ENCODE results near the gene CEP128.
A peak's percentile ranks its signal among the peaks of the same experiment; 100 is the strongest.

The CEP128 gene

DNA sequence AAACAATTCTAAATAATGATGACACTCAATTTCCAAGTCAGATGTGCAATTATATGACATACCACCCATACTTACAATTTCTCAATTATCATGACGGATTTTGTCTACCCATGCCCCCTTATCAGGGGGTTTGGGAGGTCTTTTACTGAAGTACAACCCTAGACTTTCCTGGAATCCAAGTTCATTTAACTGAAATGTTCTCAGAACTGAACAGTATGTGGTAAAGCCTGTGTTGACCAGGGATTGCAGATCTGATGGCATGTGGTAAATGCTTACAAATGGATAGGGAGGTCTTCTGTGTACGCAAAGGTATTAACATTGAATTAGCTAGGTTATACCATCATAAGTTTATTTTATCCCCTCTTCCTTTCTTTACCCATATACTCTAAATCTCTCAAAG lies 281.8 kb downstream of the CEP128 start:
- FAIRE-seq, result no peak

DNA sequence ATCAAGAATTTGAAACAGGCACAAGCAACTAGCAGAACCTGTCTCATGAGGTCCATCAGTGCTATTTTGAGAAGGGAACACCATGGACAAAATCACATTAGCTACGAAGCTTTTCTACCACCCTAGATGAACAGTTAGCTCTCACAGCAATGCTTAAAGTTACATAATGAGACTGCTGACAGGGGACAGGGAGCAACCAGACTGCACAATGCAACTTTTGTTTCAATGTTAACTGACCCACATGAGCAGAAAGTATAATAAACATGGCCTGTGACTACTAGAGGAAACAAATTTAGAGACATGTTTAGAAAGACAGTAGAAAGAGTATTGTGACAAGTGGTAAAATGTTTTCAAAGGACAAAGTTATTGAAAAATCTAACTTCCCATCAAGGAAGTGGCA lies 282.8 kb downstream of the CEP128 start:
- FAIRE-seq, result no peak

DNA sequence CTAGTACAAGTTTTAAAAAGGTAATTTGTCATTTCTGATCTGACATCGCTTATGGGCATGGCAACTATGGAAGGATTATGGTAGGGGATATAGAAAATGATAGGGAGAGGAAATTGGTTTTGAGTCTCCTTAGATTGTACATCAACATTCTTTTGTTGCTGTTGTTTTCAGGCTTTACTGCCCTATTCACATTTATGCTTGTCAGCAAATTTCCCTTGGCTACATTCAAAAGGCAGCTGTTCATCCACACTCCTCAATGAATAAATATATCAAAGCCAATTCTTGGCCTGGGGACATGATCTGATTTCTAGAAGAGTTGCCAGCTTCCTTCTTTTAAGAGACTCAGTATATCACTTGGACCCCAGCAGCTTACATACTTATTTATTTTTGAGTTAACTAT lies 283.4 kb downstream of the CEP128 start:
- FAIRE-seq, result no peak

DNA sequence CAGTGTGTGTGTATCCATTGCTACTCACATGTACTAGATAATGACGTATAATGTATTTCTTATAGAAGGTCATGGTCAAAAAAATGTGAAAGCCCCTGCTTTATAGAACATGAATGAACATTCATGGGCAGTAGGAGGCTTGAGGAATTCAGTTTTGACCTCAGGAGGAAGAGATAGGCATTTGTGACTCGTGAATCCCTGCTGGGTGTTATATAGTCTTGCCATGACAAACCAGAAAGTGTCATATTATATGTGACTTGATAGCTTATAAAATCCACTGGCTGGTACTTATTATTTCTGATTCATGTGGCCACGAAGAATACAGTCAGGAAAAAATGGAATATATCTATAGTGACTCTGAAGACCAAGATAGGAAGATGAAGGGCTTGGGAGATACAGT lies 287.6 kb downstream of the CEP128 start:
- no peak for FAIRE-seq

DNA sequence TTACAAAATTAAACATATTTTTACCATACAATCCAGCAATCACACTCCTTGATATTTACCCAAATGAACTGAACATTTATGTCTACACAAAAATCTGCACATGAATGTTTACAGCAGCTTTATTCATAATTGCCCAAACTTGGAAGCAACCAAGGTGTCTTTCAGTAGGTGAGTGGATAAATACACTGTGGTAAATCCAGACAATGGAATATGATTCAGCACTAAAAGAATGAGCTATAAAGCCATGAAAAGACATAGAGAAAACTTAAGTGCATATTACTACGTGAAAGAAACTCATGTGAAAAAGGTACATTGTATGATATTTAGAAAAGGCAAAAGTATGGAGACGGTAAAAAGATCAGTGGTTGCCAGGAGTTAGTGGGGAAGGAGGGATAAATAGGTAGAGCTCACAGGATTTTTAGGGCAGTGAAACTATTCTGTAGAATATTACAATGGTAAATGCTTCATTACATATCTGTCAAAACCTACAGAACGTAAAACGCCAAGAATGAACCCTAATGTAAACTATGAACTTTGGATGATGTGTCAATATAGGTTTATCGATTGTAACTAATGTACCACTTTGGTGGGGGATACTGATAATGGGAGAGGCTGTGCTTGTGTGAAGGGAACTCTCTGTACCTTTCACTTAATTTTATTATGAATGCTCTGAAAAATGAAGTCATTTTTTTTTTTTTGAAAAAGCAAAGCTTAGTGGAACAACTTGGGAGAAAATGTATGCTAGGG lies 295.7 kb downstream of the CEP128 start:
- FAIRE-seq, result no peak

DNA sequence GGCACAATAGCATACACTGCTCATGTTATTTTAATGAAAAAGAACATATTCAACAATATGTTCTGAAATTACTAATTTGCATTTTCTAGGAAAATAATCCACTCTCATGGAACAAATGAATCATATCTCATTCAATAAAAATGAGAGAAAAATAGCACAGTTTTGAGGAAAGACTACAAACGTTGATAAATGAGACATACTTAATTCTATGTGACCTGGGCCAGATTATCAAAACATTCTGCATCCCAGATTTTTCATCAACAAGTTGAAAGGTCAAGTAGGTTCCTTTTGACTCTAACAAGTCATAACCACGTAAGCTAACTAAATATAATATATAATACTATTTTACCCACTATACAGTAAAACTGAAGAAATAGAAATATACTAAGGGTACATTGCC lies 296.7 kb downstream of the CEP128 start:
- FAIRE-seq, result no peak

DNA sequence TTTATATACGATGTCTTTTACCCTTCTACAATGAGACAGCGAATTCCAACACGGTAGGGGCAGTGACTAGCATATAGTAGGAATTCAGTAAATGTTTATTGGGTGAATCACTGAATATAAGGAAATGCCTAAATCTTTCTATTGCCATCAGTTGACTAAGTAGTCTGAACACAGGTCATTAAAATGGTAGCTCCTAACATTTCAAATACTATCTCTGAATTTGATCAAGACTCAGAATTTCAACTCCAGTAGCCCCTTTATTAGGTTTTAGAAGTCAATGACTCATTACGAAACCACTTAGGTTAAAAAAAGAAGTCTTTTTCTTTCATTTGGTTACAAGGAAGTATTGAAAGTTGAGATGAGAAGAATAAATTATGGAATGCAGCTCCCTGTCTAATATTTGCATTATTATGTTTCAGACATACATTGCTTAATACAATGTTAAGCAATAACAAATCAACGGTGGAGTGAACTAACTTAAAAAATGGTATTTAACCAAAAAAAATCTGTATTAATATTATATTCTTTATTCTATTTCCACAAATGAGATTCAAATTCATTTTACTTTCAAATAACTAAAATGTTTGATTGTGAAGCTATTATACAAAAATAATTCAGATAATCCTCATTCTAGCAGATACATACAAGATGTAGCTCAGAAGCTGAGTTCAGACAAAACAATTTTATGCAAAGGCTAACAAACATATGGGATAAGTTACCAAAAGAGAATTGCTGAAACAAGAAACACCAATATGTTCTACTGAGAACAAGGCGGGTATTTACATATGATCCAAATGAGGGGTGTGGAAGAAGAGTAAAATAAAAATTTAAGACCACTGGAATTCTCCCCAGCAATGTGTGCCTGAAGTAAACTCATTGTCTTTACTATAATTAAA lies 302.7 kb downstream of the CEP128 start:
- FAIRE-seq, result no peak

DNA sequence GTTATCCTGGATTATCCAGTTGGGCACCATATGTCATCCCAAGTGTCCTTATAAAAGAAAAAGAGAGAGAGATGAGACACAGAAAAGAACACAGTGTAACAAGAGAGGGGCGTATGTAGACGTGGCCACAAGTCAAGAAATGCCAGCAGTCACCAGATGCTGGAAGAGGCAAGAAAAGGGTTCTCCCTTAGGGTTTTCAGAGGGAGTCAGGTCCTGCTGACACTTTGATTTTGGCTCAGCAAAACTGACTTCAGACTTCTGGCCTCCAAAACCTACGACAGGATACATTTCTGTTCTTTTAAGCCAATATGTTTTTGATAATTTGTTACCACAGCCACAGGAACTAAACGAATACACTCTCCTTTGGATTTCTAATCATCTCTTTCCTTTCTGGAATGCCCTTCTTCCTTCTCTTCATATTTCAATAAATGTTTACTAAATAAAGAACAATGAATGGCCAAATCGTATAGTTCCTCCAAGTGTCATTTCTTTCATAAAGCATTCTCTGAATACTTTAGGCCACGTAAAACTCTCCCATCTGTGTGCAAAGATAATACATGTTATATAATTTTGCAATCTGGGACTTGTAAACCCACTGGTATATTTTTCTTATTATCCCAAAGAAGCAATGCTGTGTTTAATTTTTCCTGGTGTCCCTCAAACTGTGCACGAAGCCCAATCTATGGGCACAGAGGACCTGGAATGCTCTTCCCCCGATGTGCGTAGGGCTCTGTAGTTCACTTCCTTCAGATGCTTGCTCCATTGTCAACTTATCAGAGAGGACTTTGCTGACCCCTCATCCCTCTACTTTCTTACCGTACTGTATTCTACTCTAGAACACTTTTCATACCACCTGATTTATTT lies 303.6 kb downstream of the CEP128 start:
- FAIRE-seq, result no peak

DNA sequence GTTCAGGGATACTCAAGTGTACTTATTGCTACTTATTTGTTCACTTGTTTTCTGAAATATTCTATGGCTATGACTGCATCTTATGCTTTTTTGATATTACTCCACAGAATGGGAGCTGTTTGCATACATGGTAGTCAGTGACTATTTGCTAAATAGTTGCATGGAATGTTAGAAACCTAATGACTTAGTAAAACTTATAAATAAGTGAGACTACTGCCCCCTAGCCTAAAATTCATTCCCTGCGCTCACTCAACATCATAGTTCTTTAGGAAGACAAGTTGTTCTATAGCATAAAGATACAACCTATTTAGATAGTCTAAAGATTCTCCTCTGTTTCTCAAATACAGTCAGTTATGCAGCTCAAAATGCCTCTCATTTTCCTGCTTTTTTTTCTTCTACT lies 305.5 kb downstream of the CEP128 start:
- FAIRE-seq, result no peak

DNA sequence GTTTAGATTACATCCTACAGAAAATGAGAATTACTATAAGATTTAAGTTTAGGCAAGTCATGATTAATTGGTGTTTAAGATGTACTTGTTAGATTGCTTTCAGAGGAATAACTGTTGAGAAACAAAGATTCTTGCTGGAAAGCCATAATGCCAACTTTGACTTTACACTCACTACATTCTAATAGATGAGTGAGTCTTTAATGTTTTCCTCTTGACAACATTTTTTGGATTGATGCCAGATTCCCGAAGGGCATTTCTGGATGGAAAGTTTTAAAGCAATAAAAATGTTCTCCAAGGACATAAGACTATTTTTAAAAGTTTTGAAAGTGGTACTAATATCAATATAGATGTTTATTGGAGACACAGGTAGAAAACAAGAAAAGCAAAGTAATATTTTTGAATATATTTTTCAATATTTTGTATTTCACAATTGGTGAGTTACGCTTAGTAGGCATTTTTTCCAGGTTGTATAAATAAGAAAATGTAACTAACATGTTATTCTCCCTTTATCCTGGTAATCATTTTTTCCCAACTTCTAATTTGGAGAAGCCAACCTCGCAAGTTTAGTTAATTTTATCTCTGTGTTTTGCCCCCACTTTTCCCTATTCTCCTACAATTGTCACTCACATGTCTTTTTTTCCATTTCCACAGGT lies 307.3 kb downstream of the CEP128 start:
- FAIRE-seq, result no peak

DNA sequence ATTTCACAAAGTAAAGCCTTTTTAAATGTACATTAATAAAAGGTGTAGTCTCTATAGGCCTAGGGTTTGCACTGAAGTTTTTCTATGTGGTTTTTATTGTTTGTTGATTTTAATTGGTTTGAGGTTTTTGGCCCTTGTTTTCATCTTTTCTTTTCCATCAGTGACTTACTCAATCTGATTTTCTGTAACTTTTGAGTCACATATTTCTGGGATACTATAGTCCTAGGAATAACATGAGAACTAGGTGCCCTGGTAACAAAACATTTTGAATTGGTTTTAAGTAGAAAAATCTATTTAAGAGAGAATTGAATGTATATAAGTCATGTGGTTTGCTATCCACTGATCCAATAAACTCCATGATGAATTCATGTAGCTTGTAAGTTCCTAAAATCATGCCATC lies 311.9 kb downstream of the CEP128 start:
- FAIRE-seq, result no peak

DNA sequence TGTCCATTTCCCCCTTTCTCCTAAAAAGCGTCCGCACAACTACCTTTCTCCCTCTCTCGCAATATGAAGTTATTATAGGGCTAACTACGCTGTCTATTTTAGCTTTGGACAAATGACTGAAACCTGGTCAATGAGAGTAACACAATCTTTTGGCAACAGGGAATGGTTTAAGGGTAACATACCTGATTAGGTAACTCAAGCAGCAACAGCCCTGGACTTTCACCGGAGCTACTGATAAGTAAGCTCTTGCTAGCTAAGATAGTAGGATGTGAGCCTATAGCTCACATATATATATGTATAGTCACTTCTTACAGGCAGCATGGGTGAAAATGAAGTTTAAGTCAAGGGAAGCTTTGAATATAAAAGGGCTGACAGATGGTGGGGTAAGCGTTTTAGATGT lies 313.0 kb downstream of the CEP128 start:
- no peak for FAIRE-seq

DNA sequence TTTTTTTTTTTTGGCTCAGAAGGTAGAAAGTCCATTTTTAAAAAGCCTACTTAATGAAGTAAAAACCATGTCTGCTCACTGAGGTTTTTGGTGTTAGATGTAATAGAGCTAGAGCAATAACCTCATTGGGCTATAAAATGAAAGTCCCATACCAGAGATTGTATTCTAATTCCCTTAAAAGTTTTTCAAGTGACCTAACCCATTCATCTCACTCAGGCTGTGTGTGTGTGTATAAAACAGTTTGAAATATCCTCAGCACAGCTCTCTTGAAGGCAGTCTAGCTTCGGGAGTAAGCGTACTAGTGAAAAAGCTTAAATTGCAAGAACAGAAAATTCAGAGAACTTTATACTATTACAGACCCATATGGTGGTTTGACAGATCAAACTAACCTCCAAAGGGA lies 313.8 kb downstream of the CEP128 start:
- FAIRE-seq, result no peak

DNA sequence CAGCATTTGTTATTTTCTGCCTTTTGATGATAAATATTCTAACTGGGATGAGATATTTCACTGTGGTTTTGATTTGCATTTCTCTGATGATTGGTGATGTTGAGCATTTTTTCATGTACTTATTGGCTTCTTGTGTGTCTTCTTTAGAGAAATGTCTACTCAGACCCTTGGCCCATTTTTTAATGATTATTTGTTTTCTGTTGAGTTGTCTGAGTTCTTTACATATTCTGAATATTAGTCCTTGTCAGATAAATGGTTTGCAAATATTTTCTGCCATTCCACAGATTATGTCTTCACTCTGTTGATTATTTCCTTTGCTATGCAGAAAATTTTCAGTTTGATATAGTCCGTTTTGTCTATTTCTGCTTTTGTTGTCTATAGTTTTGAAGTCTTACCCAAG lies 317.0 kb downstream of the CEP128 start:
- no peak for FAIRE-seq

DNA sequence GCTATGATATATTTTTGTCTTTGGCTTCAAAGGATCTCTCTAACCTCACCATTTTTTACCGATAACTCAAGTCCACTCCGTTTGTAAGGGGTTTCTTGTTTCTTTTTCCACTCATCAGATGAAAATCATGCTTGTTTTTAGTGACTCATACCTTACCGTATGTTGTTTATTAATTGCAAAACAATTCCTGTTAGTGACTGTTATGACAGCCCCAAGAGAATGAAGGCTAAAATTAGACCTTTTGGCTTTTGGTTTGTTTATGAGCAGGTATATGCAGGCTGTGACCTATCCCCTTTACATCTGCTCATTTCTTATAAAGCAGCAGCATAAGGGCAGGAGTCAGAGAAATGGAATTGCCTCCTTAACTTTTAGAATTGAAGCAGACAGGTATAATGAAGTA lies 319.8 kb downstream of the CEP128 start:
- FAIRE-seq, result no peak

DNA sequence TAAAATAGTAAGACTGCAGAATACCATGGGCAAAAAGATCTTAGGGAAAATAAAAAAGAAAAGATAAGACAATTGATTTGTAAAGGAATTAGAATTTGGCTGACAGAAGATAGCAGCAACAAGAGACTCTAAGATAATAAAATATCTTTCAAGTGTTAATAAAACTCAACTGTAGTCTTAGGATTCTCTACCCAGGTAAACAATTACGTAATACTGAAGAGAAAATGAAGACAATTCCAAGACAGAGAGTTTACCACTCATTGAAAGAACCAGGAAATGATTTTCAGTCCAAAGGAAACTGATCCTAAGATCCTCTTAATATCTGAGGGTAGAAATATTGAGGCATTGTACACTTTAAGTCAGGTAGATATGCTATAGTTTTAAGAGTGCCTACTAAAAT lies 321.1 kb downstream of the CEP128 start:
- FAIRE-seq, result no peak

DNA sequence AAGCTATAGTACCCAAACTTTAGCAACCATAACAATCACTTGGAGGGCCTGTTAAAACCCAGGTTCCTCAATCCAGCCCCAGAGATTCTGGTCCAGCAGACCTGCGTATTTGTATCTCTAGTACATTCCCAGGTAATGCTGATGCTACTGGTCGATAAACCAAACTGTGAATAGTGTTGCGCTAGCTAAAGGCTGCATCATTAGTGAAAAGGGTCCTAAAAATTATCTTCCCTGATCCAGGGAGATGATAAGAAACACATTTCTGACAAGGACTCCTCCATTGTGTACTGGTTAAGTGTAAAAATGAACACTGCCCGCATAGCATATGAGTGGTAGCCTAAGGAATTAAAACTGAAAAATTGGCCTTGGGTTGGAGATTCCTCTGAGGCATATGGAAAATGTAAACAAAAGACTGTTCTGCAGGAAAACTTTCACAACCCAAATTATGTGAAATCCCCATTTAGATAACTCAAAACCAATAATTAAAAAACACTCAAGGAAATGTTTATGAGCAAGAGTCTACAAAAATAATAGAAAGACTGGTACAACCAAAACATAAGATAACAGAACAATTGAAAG lies 322.7 kb downstream of the CEP128 start:
- FAIRE-seq, result no peak

DNA sequence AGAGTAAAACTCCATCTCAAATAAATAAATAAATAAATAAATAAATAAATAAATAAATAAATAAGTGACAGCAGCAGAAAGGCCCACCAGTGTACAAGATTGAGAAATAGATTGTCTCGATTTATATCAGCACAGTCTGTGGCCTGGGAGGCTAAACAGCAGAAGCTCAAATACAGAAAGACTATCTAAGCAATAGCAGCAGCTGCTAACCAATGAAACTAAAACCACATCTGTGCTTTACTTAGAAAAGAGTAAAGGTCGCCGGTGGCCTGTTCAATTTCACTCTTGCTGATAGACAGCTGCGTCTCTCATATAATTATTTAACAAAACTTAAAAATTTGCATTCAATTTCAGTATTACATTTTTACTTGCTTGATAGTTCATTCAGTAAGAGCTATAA lies 325.7 kb downstream of the CEP128 start:
- no peak for FAIRE-seq

DNA sequence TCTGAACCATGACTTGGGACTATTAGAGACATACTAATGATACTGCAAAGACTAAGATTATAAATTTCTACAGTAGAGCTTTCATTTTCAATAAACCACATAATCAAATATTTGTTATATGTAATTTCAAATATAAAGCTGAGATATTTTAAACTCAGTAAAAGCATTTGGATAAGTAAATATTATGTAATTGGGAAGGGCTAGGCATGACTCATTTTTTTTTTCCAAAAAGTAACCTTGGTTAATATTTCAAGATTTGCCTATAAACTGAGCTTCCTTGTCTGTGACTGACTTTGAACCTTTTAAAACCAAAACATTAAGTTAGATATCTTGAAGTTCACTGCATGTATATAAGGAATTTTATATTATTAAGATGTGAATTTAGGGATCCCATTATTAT lies 332.5 kb downstream of the CEP128 start:
- peak; percentile 47 for FAIRE-seq

DNA sequence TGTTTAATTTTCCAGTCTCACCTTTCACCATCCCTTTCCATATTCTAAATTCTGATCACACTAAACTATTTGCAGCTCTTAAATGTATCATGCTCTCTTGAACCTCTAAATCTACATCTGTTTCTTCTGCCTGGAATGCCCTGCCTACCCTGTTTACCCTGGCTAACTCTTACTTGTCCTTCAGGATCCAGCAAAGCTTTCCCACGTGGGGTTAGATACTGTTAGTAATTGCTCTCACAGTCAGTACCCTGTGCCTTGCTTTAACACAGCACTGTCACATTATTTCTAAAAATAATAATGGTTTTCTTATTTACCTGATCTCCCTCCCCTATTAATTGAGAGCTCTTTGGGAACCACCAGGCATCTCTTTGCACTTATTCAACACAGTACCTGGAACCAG lies 333.0 kb downstream of the CEP128 start:
- no peak for FAIRE-seq

DNA sequence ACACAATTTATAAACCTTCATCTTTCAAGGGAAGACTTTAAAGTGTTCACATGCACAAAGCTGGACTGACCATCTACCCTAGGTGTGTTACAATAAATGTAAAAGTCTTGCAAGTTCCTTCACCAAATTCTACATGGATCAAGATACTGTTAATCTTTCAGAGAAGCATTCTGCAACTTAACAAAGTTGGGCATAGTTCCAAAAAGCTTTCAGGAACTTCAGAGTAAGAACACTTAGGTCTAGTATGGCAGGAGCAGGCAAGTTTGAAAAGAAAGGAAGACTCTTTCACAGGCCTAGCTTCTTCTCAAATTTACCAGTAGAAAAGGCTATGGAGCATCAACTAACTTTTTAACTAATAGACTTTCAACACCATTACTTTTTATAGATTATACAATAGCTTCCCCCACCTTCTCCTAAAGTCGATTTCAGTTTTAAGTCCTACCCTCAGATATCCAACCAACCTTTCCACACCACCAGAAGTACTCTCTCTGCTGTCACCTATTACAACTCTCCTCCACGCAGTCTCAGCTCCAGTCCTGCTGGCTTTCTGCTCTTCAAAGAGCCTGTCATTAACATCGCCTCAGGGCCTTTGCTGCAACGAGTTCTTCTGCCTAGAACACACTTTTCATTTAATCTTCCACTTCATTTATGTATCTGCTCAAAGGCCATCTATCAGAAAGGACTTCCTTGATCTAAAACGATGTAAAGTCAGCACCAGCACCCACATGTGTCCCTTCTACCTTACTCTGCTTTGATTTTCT lies 333.9 kb downstream of the CEP128 start:
- no peak for FAIRE-seq

DNA sequence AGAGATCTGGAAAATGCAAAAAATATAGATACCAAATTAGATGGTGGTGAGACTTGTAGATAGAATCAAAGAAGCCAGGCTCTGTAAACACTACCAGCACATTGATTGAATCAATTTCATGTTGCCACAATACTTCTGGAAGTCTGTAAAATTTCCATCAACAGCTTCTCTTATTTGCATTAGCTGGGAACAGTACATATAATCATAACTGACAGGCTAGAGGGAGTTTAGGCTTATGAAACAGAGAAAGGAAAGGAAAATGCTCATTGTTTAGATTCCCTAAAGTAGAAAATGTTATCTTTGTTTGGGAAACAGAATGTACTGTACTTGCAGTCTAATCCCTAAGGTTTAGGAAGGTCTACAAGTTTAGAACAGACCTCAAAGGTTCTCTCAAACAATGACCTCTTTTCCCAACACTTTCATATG lies 335.2 kb downstream of the CEP128 start:
- FAIRE-seq, result no peak
